GM18868 (cell line): ENCODE data around the gene PAPOLB.

Source experiments
- ATAC-seq: cut with Tn5 transposase; IDR thresholded peaks from one replicate; pipeline ENCODE4 v1.9.1; 2021; ENCODE audit warnings: mild to moderate bottlenecking, moderate library complexity; ENCODE audit not compliant: unreplicated experiment

Gene PAPOLB

GRCh38 chr7:4825081-4825480 is 36.7 kb downstream of the PAPOLB start:
- no peak for ATAC-seq

GRCh38 chr7:4824120-4824775 is 37.6 kb downstream of the PAPOLB start:
- ATAC-seq = no peak

- no peak for ATAC-seq
Measured at GRCh38 chr7:4823441-4824119, 38.2 kb downstream of the PAPOLB start.

GRCh38 chr7:4822677-4823076 is 39.2 kb downstream of the PAPOLB start:
- no peak for ATAC-seq

GRCh38 chr7:4820967-4821471 is 40.8 kb downstream of the PAPOLB start:
- ATAC-seq = no peak

- no peak for ATAC-seq
Measured at GRCh38 chr7:4820405-4820966, 41.3 kb downstream of the PAPOLB start.

- ATAC-seq = no peak
Measured at GRCh38 chr7:4819560-4820404, 42.0 kb downstream of the PAPOLB start.

GRCh38 chr7:4818000-4818794 is 43.6 kb downstream of the PAPOLB start:
- ATAC-seq = no peak

- no peak for ATAC-seq
Measured at GRCh38 chr7:4817178-4817901, 44.5 kb downstream of the PAPOLB start.

GRCh38 chr7:4816419-4817080 is 45.3 kb downstream of the PAPOLB start:
- ATAC-seq = no peak

- ATAC-seq = no peak
Measured at GRCh38 chr7:4815609-4816418, 46.0 kb downstream of the PAPOLB start.

- no peak for ATAC-seq
Measured at GRCh38 chr7:4815121-4815520, 46.7 kb downstream of the PAPOLB start.

- no peak for ATAC-seq
Measured at GRCh38 chr7:4814433-4814832, 47.4 kb downstream of the PAPOLB start.

- ATAC-seq = no peak
Measured at GRCh38 chr7:4809666-4810065, 52.2 kb downstream of the PAPOLB start.

- no peak for ATAC-seq
Measured at GRCh38 chr7:4809091-4809591, 52.7 kb downstream of the PAPOLB start.

- ATAC-seq = no peak
Measured at GRCh38 chr7:4808565-4808964, 53.3 kb downstream of the PAPOLB start.

- ATAC-seq = no peak
Measured at GRCh38 chr7:4808026-4808425, 53.8 kb downstream of the PAPOLB start.
